Measurements from ENCODE around the gene CASZ1.

DNA sequence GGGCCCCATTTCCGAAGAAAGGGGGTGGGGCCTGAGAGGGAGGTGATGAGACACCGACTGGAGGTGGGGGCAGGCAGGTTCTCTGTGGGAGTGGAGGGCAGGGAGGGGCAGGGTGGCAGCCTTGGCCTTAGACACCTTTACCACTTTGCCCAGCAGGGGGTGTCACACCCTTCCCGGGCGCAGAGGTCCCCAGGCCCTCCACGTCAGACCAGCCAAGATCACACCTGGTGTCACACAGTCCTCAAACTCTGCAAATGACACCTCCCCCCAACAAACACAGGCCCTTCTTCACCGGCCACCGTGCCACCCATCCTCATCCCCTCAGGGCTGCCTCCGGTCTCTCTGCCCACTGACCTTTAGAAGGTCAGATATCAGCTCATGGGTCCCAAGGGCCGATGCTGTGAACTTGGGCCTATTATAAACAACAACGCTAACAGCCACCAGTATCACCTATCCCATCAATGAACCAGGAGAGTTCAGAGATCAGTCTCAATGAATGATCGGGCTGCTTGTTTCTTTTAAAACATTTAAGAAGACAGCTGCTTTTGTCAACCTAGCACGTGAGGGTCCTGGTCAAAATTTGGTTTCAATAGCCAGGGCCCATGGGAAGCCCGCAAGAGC is 103.9 kb downstream of the CASZ1 start:
- TF ChIP-seq, protein P1, sequence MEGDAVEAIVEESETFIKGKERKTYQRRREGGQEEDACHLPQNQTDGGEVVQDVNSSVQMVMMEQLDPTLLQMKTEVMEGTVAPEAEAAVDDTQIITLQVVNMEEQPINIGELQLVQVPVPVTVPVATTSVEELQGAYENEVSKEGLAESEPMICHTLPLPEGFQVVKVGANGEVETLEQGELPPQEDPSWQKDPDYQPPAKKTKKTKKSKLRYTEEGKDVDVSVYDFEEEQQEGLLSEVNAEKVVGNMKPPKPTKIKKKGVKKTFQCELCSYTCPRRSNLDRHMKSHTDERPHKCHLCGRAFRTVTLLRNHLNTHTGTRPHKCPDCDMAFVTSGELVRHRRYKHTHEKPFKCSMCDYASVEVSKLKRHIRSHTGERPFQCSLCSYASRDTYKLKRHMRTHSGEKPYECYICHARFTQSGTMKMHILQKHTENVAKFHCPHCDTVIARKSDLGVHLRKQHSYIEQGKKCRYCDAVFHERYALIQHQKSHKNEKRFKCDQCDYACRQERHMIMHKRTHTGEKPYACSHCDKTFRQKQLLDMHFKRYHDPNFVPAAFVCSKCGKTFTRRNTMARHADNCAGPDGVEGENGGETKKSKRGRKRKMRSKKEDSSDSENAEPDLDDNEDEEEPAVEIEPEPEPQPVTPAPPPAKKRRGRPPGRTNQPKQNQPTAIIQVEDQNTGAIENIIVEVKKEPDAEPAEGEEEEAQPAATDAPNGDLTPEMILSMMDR (IDR thresholded peaks at IDR 0.05; ENCODE audit: insufficient read depth, low read length) = peak; percentile 43
- TF ChIP-seq GABPA (IDR thresholded peaks at IDR 0.05; ENCODE audit: low read depth) = no peak
- no peak for TF ChIP-seq POLR2AphosphoS5 (IDR thresholded peaks at IDR 0.05; ENCODE audit: low read depth)
